ENCODE measurements around the gene GALNT15. TPM values are rescaled to one million over a fixed set of nuclear protein-coding genes. Genes with fewer than 3 reads are reported as not detected.

Gene GALNT15
- polyA plus RNA-seq, 5 donors = 0.58 to 2.0 (median 1.5) TPM

- no peak for DNase-seq
These were observed 12.8 kb downstream of the GALNT15 start for GRCh38 chr3:16187213-16187790.

- no peak for DNase-seq
These were observed 13.6 kb downstream of the GALNT15 start for GRCh38 chr3:16188071-16188470.

GRCh38 chr3:16189201-16189600 is 14.7 kb downstream of the GALNT15 start:
- no peak for DNase-seq

GRCh38 chr3:16190704-16191103 is 16.2 kb downstream of the GALNT15 start:
- no peak for DNase-seq

- DNase-seq = no peak
These were observed 17.1 kb downstream of the GALNT15 start for GRCh38 chr3:16191591-16191990.

GRCh38 chr3:16192176-16192811 is 17.8 kb downstream of the GALNT15 start:
- DNase-seq = no peak

GRCh38 chr3:16198427-16198826 is 23.9 kb downstream of the GALNT15 start:
- no peak for DNase-seq

GRCh38 chr3:16199769-16200168 is 25.3 kb downstream of the GALNT15 start:
- DNase-seq = no peak

GRCh38 chr3:16200411-16200810 is 25.9 kb downstream of the GALNT15 start:
- DNase-seq = no peak

GRCh38 chr3:16203031-16203430 is 28.6 kb downstream of the GALNT15 start:
- DNase-seq = no peak

- DNase-seq = no peak
These were observed 29.5 kb downstream of the GALNT15 start for GRCh38 chr3:16203671-16204629.

- DNase-seq = no peak
These were observed 30.3 kb downstream of the GALNT15 start for GRCh38 chr3:16204751-16205150.

GRCh38 chr3:16205156-16205870 is 30.8 kb downstream of the GALNT15 start:
- DNase-seq = no peak

GRCh38 chr3:16207031-16207430 is 32.6 kb downstream of the GALNT15 start:
- DNase-seq = no peak

- no peak for DNase-seq
These were observed 36.9 kb downstream of the GALNT15 start for GRCh38 chr3:16211176-16211904.

GRCh38 chr3:16214366-16214765 is 39.9 kb downstream of the GALNT15 start:
- DNase-seq = no peak

- DNase-seq = no peak
These were observed 42.0 kb downstream of the GALNT15 start for GRCh38 chr3:16216373-16216935.

- no peak for DNase-seq
These were observed 45.3 kb downstream of the GALNT15 start for GRCh38 chr3:16219777-16220176.

- DNase-seq = no peak
These were observed 47.5 kb downstream of the GALNT15 start for GRCh38 chr3:16221990-16222389.

GRCh38 chr3:16222547-16222946 is 48.1 kb downstream of the GALNT15 start:
- no peak for DNase-seq

- no peak for DNase-seq
These were observed 49.8 kb downstream of the GALNT15 start for GRCh38 chr3:16224325-16224724.

Data from right lung (tissue), 5 donors.